ENCODE data around the gene PPP1R13L. TPM values are rescaled to one million over a fixed set of nuclear protein-coding genes. Genes with fewer than 3 reads are reported as not detected.

Gene PPP1R13L
- total and polyA plus RNA-seq, 2 of the 8 experiments (the other 6 are each of a cell fraction or from before 2014, with no cell fraction given): 9.1 to 15.3 TPM

GRCh38 chr19:45404557-45405434 lies at the start of gene PPP1R13L (continued):
- TF ChIP-seq USF2 (IDR thresholded peaks at IDR 0.05; ENCODE audit: low read length): no peak
- peak; percentile 44; the same call in 1 of the 2 replicates for TF ChIP-seq MAX (IDR thresholded peaks at IDR 0.05)
- TF ChIP-seq BACH1 (IDR thresholded peaks at IDR 0.05; ENCODE audit: low read length): no peak
- TF ChIP-seq HDAC6 (IDR thresholded peaks at IDR 0.05; ENCODE audit: low read depth, low read length): no peak
- no peak for TF ChIP-seq CBX8 (IDR thresholded peaks at IDR 0.05; ENCODE audit: borderline replicate concordance, low read depth, low read length)
- no peak for TF ChIP-seq RNF2 (IDR thresholded peaks at IDR 0.05; ENCODE audit: borderline replicate concordance, low read depth, low read length, missing control alignments, poor library complexity, severe bottlenecking)
- TF ChIP-seq ZNF274 (IDR thresholded peaks at IDR 0.05; ENCODE audit: borderline replicate concordance, extremely low read depth, low read length): no peak
- TF ChIP-seq SIN3A (conservative IDR thresholded peaks at IDR 0.05 in 1 of 2, IDR thresholded peaks at IDR 0.05 in 1 of 2; ENCODE audit: low read depth in 1 of 2, low read length in 2 of 2): peak; percentile 35 to 78; a peak in 1 of 4 replicates
- TF ChIP-seq TEAD4 (IDR thresholded peaks at IDR 0.05; ENCODE audit: low read depth, low read length): no peak
- TF ChIP-seq SRF (IDR thresholded peaks at IDR 0.05; ENCODE audit: low read depth, low read length): no peak
- TF ChIP-seq GABPA (IDR thresholded peaks at IDR 0.05; ENCODE audit: borderline replicate concordance, insufficient read depth, low read length): no peak
- no peak for TF ChIP-seq PHF8 (conservative IDR thresholded peaks at IDR 0.05; ENCODE audit: low read depth, low read length)
- peak; percentile 20; the same call in 1 of the 2 replicates for TF ChIP-seq SP1 (IDR thresholded peaks at IDR 0.05; ENCODE audit: low read depth, low read length)
- no peak for TF ChIP-seq CHD1 (IDR thresholded peaks at IDR 0.05; ENCODE audit: low read depth, low read length)
- TF ChIP-seq CBX5 (IDR thresholded peaks at IDR 0.05; ENCODE audit: low read depth, low read length): no peak
- TF ChIP-seq KDM5A (IDR thresholded peaks at IDR 0.05; ENCODE audit: low read length): no peak
- peak; percentile 30 for TF ChIP-seq ASH2L (IDR thresholded peaks at IDR 0.05; ENCODE audit: low read length)
